NCI-H2081 (cell line): ENCODE results near the gene RASSF8.

Experiments
- DNase-seq, 2 experiments: peaks; one replicate each; lab custom pipeline; 2025; lab: John Stamatoyannopoulos, UW

RASSF8 gene

DNA sequence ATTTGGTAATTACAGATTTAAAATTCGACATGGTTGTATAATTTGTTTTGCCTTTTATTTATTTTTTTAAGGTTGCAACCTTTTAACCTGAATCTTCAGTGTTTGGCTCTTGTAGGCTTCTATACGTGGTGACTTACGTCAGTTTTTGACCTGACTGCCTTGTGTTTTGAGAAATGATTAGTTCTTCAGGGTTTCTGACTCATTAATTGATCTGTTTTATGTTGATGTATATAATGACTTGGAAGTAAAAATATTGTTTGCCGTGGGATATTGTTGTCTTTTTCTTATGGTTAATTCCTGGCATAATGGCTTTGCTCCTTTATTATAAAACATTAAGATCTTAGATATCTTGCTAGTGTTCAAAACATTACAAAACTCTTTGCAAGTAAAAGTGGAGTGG lies 2.5 kb downstream of the RASSF8 start:
- DNase-seq = no peak

DNA sequence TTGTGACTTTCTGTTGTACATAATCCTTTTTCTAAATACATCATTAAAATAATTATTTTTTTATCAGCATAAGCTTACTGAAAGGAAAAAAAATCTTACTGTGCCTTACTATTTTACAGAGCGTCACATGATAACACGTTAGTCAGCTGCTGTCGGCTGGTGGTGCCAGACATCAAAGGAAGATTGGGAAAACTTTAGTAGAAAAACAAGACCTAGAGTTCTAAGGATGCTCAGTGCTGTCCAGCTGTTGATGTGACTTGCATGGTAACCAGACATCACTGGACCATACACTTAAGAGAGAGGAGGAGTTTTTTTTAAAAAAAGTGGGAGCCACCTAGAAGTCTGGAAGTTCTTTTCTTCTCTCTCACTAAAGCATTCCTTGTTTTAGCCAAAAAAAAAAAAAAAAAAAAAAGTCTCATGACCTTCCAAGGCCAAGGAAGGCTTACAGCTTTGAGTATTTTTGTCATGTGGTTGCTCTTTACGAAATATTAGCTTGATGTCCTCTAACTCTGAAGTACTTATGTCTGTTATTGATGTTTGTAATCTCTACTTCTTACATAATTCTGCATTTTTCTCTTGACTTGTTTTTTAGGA lies 4.5 kb downstream of the RASSF8 start:
- DNase-seq = no peak

DNA sequence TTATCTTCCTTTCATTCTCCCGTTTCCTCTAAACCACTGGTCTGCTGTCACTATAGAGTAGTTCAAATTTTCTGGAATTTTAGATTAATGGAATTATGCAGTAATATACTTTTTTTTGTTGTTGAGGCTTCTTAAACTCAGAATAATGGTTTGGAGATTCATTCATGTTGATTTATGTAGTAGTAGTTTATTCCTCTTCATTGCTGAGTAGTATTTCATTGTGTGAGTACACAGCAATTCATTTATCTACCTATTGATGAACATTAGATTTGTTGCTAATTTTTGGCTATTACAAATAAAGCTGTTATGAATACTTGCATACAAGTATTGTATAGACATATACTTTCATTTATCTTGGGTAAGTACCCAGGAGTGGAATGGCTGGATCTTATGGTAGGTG lies 7.2 kb downstream of the RASSF8 start:
- no peak for DNase-seq

GRCh38 chr12:25970082-25970481 lies 11.6 kb downstream of the RASSF8 start:
- DNase-seq = no peak

DNA sequence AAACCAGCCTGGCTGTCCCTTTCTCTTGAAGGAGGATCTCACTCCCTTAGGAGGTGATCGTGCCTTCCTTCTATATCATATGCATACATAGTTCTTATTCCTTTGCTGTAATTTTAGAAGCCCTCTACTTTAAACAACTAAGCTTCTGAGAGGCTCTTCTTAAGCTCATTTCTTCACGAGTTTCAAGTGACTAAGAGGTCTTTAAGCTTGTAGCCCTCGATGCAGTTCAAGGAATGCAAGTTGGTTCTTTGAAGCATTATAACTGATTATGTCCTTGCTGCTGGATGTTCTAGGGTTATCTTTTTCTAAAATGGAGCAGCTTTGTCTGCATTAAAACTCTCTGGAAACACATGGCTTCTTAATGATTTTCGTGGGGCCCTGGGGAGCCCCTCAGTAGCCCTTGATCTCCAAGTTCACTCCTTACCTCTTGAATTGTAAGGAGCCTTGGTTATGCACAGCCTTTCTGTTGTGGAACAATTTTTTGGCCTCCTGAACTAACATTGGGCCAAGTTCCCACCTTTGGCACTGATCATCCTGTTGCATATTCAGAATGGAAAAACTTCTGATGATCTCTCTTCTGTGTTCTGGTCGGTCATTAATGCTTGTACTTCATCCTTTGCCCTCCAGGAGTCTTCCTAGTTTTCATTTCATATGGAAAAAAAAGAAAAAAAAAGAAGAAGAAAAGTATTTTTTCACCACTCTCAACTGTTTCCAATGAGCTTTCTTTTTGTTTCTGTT lies 12.6 kb downstream of the RASSF8 start:
- DNase-seq = no peak

DNA sequence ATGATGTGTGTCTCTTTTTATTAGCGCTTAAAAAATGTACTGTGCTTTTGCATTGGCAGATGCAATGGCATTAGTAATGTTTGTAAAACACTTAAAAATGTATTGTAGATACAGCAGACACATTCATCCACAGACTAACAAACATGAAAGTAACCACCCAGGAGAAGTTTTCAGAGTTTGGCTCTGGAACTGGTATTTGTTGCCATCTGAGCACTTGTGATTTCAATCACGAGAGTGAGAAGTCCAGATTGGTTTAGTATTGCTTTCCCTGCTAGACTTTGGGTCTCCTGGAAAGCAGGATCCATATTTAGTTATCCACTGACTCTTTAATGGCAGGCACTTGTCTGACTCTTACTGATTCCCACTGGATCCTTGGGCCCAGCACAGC lies 13.2 kb downstream of the RASSF8 start:
- no peak for DNase-seq

- DNase-seq = no peak
Measured at GRCh38 chr12:25972783-25973182, 14.3 kb downstream of the RASSF8 start.

DNA sequence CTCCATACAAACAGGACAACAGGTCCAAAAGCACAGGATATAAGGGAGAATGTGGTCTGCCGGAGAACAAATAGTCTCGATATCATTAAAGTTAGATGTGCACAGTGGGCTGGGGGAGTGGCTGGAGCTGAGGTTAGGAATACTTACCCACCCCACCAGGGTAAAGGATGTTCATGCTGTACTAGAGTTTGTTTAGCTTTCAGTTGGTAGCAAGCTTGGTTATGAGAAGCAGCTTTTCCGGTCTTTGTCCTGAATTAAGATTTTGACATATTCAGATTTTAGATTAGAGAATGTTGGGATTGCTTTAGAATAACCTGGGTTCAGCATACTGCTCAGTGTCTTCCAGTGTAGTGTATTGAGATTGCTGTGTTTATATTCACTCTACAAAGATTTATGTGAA lies 16.7 kb downstream of the RASSF8 start:
- no peak for DNase-seq

- no peak for DNase-seq
Measured at GRCh38 chr12:25975682-25976081, 17.2 kb downstream of the RASSF8 start.

- DNase-seq = no peak
Measured at GRCh38 chr12:25976289-25976688, 17.8 kb downstream of the RASSF8 start.

DNA sequence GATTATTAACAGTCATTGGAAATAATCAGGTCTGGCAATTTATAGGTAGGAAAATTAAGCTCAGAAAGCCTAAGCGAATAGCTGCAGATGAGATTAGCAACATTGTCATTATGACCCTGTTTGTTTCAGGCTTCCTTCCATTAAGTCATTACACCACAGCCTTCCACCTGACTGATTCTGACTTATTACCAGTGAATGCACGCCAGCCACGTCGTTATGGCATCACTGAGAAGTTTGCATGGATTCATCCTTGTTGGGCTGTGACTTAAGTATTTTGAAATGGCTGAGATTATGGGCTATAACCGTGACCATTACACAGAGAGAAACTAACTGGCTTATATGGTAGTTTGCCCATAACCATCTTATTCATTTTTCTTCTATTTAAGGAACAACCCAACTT lies 18.6 kb downstream of the RASSF8 start:
- DNase-seq = no peak

DNA sequence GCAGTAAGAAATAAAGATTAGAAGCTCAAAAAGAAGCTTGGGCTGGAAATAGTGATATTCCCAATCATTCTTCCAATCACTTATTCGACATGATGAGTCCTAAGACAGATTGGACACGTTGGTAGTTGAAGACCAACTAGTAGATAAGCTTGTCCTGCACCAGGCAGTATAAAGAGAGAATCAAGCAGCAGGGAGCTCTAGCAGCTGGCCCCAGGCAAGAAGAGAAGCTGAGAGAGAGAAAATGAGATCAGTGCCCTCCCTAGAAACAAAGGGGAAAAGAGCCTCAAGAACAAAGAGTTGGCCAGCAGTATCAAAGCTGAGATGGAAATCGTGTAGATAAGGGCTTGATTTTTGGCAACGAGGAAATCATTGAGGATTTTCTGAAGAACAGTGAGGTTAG lies 20.6 kb downstream of the RASSF8 start:
- no peak for DNase-seq

- no peak for DNase-seq
Measured at GRCh38 chr12:25979563-25979962, 21.1 kb downstream of the RASSF8 start.

DNA sequence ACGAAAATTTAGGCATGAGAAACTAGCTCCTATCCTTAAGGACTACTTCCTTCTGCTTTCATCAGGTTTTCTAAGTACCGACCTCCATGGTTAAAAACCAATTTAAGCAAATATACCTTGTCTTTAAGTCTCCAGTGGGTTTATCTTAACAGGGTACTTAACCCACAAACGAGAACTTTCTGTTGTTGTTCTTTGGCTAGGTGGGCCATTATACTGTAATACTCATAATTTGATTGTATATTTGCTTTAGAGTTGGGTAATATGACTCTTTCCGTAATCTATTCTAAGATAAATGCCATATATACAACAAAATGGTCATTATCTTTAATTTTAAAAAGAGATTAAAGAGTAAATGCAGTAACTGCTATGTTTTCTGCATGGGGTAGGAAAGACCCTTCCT lies 21.6 kb downstream of the RASSF8 start:
- no peak for DNase-seq

DNA sequence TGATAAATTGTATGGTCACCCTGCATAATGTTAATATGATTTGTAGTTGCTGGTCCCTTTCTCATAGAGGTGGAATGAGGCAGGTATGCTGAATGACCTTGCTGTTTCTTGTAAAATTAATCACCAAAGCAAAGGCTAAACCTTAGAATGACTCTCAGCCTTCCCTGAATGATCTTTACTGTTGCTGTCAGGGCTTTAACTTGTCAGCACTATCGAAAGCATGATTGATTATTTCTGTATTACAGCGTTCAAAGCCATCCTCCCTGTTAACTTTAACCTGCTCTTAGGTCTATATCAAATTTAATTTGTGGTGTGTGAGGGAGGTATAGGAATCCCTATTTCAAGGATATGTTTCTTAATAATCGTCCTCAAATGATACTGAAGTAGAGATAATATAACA lies 23.1 kb downstream of the RASSF8 start:
- DNase-seq = no peak

DNA sequence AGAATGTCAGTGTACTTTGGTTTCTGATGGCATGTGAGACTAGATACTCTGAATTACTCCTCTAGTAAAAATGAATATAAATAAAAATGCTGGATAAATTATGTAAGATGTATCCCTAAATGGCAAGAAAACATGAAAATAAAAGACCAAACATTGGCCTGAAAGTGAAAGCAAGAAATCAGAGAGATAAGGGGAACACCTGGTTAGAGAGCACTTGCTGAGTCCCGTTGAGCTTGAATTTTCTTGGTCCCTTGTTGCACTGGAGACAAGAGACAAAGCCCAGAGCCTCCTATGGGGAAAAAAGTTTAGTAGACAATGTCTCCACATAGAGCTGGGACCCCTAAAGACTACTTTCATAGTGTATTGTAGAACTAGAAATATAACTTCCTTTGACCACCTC lies 23.9 kb downstream of the RASSF8 start:
- DNase-seq = no peak

GRCh38 chr12:25983625-25984024 lies 25.1 kb downstream of the RASSF8 start:
- DNase-seq = no peak

GRCh38 chr12:25984759-25985158 lies 26.3 kb downstream of the RASSF8 start:
- no peak for DNase-seq

DNA sequence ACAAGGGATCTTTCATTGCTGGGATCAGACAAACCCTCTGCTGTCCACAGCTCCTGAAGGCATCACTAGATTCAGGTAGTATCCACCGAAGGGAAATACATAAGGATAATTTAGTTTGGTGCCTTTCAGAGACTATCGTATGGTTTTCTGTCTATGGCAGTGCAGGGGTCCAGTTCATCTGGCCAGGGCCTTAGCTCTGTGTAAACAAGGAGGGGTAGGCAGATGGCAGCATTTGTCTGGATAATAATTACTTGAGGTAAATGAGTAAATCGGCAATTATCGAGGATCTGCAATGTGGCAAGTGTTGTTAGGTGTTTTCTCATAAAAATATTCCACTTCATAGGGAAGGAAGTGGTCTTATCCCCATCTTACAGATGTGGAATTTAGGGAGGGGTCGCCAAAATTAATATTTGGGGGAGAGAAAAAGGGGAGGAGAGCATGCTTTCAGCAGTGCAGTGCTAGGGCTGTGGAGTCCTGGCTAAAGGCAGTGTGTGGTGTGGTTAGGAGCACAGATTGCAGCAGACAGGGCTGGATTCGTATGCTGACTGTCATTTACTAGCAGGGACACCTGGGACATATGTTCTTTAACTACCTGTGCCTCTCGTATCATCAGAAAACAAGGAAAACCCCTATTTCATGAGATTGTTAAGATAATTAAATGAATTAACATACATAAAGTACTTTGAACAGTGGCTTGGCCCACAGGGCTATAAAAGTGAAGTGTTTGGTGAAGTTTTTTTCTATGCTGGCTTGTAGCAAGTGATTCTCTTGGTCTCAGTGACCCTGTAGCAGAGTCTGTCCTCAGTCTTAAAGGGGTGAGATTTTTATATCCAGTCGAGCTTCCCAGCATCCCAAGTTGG lies 27.1 kb downstream of the RASSF8 start:
- no peak for DNase-seq

GRCh38 chr12:25986180-25986579 lies 27.7 kb downstream of the RASSF8 start:
- DNase-seq = no peak

DNA sequence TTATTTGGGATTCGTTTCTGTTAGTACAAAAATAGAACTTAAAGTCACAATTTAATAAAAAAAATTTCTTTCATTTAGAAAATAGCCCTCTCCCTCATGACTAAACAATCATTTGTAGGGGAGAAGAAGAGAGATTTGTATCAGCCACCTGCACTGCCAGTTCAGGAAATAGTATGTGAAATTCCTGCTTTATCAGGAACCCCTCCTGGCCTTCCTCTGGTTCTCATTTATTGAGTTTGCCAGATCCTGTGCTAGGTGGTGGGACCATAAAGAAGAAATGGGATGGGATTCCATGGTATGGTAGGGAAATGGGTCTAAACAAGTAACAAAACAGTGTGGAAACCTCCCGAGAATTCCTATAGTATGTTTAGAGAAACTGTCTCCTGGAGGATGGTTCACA lies 30.0 kb downstream of the RASSF8 start:
- DNase-seq = no peak

GRCh38 chr12:25990495-25990894 lies 32.0 kb downstream of the RASSF8 start:
- no peak for DNase-seq
